Erythroblast (primary cell): ENCODE results near the gene PCDHGB1.
"Not testable (repeated sequence)": the region's sequence is repeated elsewhere in the genome, so short reads cannot be mapped to it uniquely, and the experiment has no call there.

ENCODE experiments used
- GATA1 ChIP-seq: IDR thresholded peaks from 2 replicates; pipeline ENCODE4 v1.6.1; 2011; ENCODE audit warnings: low read depth, mild to moderate bottlenecking, control low read depth, low read length, moderate library complexity
- POLR2A ChIP-seq: IDR thresholded peaks from 2 replicates; pipeline ENCODE4 v1.6.1; 2011; ENCODE audit warnings: mild to moderate bottlenecking, low read length

- TF ChIP-seq POLR2A, GATA1: not testable (repeated sequence)
Measured at GRCh38 chr5:141346017-141346416, 3.9 kb upstream of the PCDHGB1 start.
